Bronchial epithelial cell (primary cell): ENCODE measurements around the gene ADH5. TPM values are rescaled to one million over a fixed set of nuclear protein-coding genes. Genes with fewer than 3 reads are reported as not detected.

ENCODE experiments used
- DNase-seq: peaks from one replicate; pipeline ENCODE4 v3.0.0-alpha.2; 2010; ENCODE audit warnings: low read depth
- FAIRE-seq: peaks from 2 replicates; lab custom pipeline; 2011; peaks lifted over from hg19 to GRCh38; lab: Jason Lieb, UNC
- H3K27me3 ChIP-seq: 2 replicates; pipeline ENCODE4 v1.5.1; 2011; ENCODE audit warnings: low read length; ENCODE audit not compliant: control insufficient read depth, insufficient read depth
- H3K36me3 ChIP-seq: 2 replicates; pipeline ENCODE4 v1.5.1; 2011; ENCODE audit warnings: low read length; ENCODE audit not compliant: control insufficient read depth, insufficient read depth
- H3K4me3 ChIP-seq: 2 replicates; pipeline ENCODE4 v1.5.1; 2011; ENCODE audit warnings: mild to moderate bottlenecking, low read depth, low read length, control low read depth
- total RNA-seq: library from RNA; depleted of rRNA; stranded (reverse); fragments of >200 nt; gene quantifications from 2 replicates; pipeline ENCODE4 v1.2.1, GENCODE V29; 2014
- TF ChIP-seq, protein P1 (sequence below): IDR thresholded peaks from 2 replicates; pipeline ENCODE4 v1.5.1; 2011; ENCODE audit warnings: mild to moderate bottlenecking, moderate library complexity, low read length, control low read depth, inconsistent platforms; ENCODE audit not compliant: insufficient read depth, severe bottlenecking

The ADH5 gene
- total RNA-seq, 1 donor from 2014 or later, result 152 TPM

DNA sequence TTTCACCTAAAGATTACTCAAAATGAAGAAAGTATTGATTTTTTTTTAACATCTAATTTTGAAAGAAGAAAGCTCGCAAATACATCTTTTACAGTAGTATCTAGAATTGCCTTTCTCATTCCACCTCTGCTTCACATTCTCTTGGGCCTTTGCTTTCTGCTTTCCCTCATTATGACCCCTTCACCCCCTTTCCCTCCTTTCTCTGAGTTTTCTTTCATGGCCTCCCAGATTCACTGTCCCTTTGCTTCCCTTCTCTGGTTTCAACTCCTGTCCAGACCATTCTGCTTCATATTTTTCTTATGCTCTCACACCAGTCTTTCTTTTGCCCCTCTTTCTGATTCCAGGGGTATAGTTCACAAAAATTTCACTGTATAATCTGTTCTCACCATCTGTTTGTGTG is 29.0 kb downstream of the ADH5 start:
- no peak for DNase-seq
- H3K36me3 ChIP-seq, result peaks cover 9% of the 10 kb centered on the region
- TF ChIP-seq, protein P1, sequence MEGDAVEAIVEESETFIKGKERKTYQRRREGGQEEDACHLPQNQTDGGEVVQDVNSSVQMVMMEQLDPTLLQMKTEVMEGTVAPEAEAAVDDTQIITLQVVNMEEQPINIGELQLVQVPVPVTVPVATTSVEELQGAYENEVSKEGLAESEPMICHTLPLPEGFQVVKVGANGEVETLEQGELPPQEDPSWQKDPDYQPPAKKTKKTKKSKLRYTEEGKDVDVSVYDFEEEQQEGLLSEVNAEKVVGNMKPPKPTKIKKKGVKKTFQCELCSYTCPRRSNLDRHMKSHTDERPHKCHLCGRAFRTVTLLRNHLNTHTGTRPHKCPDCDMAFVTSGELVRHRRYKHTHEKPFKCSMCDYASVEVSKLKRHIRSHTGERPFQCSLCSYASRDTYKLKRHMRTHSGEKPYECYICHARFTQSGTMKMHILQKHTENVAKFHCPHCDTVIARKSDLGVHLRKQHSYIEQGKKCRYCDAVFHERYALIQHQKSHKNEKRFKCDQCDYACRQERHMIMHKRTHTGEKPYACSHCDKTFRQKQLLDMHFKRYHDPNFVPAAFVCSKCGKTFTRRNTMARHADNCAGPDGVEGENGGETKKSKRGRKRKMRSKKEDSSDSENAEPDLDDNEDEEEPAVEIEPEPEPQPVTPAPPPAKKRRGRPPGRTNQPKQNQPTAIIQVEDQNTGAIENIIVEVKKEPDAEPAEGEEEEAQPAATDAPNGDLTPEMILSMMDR, result no peak
- no peak for FAIRE-seq
- no peak overlapping the region for H3K4me3 ChIP-seq
- H3K27me3 ChIP-seq, result no peaks in the 10 kb centered on the region

DNA sequence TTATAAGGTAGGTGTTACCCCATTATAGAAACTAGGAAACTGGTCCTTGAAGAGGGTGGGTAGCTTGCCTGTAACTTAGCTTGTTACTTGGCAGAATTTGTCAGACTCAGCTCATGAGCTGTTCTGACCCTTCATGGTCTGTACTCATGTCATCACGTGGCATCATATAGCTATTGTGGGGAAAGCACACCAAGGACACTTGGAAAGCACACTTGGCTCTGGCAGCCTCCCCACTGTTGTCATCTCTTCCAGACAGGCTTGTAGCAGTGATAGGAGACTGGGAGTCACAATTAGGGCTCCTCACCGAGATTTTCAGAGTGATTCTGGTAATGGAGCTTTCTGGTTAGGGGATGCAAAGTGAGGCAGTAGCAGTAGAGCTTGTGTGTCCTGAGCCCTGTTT is 30.4 kb downstream of the ADH5 start:
- Histone ChIP-seq H3K4me3 (no peak overlapping the region), H3K27me3 (no peaks in the 10 kb centered on the region), H3K36me3 (peaks cover 9% of the 10 kb centered on the region)
- TF ChIP-seq, protein P1, result no peak
- no peak for DNase-seq
- no peak for FAIRE-seq

GRCh38 chr4:99054428-99054994 is 34.1 kb downstream of the ADH5 start:
- H3K4me3 ChIP-seq, result no peak overlapping the region
- TF ChIP-seq, protein P1, result no peak
- peaks cover 12% of the 10 kb centered on the region for H3K36me3 ChIP-seq
- DNase-seq, result no peak
- H3K27me3 ChIP-seq, result no peaks in the 10 kb centered on the region
- no peak for FAIRE-seq

- Histone ChIP-seq H3K27me3 (no peaks in the 10 kb centered on the region), H3K36me3 (peaks cover 10% of the 10 kb centered on the region), H3K4me3 (no peak overlapping the region)
- DNase-seq (no peak), FAIRE-seq (no peak)
- TF ChIP-seq, protein P1, result no peak
Measured at GRCh38 chr4:99052902-99053301, 35.7 kb downstream of the ADH5 start.

- TF ChIP-seq, protein P1, result no peak
- Histone ChIP-seq H3K27me3 (no peaks in the 10 kb centered on the region), H3K4me3 (no peak overlapping the region), H3K36me3 (peaks cover 14% of the 10 kb centered on the region)
- no peak for DNase-seq
- no peak for FAIRE-seq
Measured at GRCh38 chr4:99047710-99048109, 40.9 kb downstream of the ADH5 start.

DNA sequence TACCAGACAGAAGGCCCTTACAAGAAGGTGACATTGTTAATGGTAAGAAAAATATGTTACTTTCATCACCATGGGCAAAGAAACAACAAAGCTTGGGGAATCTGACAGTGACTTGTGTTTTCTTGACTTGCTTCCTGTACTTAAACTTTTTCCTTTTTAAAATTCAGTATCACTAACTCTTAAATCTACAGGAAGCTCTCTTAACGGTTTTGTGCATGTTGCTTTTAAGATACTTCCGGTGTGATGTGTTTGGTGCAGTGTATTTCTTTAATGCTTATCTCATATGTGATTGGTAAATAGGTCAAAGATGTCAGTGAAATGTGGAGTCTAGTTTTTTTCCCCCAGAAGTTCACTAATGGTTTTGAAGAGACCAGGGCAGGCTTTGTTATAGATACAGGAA is 45.2 kb downstream of the ADH5 start:
- H3K4me3 ChIP-seq, result no peak overlapping the region
- TF ChIP-seq, protein P1, result no peak
- peaks cover 6% of the 10 kb centered on the region for H3K36me3 ChIP-seq
- no peaks in the 10 kb centered on the region for H3K27me3 ChIP-seq
- DNase-seq (no peak), FAIRE-seq (no peak)
